Neural crest cell (in vitro differentiated cells): ENCODE results near the gene ADIPOR2. TPM values are rescaled to one million over a fixed set of nuclear protein-coding genes. Genes with fewer than 3 reads are reported as not detected.

Experiments
- DNase-seq: peaks from one replicate; pipeline ENCODE4 v3.0.0; 2021; ENCODE audit warnings: low read depth, mixed read lengths, low spot score
- H3K27ac Mint-ChIP-seq: one replicate; pipeline ENCODE4 v1.8.0; 2021; ENCODE audit warnings: mild to moderate bottlenecking, mixed read lengths; ENCODE audit not compliant: unreplicated experiment
- H3K27me3 Mint-ChIP-seq: 2 replicates; pipeline ENCODE4 v1.8.0; 2021; ENCODE audit warnings: low read depth, mild to moderate bottlenecking, mixed read lengths
- H3K36me3 Mint-ChIP-seq: 2 replicates; pipeline ENCODE4 v1.8.0; 2021; ENCODE audit warnings: low read depth, mild to moderate bottlenecking, mixed read lengths
- H3K4me1 Mint-ChIP-seq: 2 replicates; pipeline ENCODE4 v1.8.0; 2021; ENCODE audit warnings: mixed read lengths
- H3K4me3 Mint-ChIP-seq: one replicate; pipeline ENCODE4 v1.8.0; 2021; ENCODE audit warnings: mild to moderate bottlenecking, mixed read lengths
- H3K9me3 Mint-ChIP-seq: 2 replicates; pipeline ENCODE4 v1.8.0; 2021; ENCODE audit warnings: mixed read lengths
- total RNA-seq: library from RNA; stranded (reverse); gene quantifications from 2 replicates; pipeline ENCODE4 v1.2.1, GENCODE V29; 2021
- TF ChIP-seq, protein P1 (sequence below): fragments of 200-600 bp; sonication (generic); conservative IDR thresholded peaks from 2 replicates; pipeline ENCODE4 v1.5.0; 2021; ENCODE audit warnings: antibody characterized with exemption, mild to moderate bottlenecking

ADIPOR2 gene
- total RNA-seq, 1 donor from 2014 or later: 59.4 TPM

DNA sequence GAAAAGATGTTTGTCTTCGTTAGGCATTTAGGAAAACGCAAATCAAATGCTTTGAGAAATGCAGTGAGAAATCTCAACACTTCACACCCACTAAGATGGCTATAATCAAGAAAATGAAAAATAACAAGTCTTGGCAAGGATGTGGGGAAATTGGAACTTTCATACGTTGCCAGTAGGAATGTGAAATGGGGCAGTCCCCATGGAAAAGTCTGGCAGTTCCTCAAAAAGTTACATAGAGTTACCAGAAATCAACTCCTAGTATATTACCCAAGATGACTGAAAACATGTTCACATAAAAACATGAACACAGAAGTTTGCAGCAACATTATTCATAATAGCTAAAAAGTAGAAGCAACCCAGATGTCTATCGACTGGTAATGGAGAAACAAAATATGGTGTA is 88.0 kb downstream of the ADIPOR2 start:
- H3K27ac Mint-ChIP-seq: no peak overlapping the region
- H3K9me3 Mint-ChIP-seq: no peaks in the 10 kb centered on the region
- DNase-seq: no peak
- H3K36me3 Mint-ChIP-seq: peaks cover 12% of the 10 kb centered on the region
- no peaks in the 10 kb centered on the region for H3K27me3 Mint-ChIP-seq
- TF ChIP-seq, protein P1, sequence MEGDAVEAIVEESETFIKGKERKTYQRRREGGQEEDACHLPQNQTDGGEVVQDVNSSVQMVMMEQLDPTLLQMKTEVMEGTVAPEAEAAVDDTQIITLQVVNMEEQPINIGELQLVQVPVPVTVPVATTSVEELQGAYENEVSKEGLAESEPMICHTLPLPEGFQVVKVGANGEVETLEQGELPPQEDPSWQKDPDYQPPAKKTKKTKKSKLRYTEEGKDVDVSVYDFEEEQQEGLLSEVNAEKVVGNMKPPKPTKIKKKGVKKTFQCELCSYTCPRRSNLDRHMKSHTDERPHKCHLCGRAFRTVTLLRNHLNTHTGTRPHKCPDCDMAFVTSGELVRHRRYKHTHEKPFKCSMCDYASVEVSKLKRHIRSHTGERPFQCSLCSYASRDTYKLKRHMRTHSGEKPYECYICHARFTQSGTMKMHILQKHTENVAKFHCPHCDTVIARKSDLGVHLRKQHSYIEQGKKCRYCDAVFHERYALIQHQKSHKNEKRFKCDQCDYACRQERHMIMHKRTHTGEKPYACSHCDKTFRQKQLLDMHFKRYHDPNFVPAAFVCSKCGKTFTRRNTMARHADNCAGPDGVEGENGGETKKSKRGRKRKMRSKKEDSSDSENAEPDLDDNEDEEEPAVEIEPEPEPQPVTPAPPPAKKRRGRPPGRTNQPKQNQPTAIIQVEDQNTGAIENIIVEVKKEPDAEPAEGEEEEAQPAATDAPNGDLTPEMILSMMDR: no peak
- no peak overlapping the region for H3K4me3 Mint-ChIP-seq
- H3K4me1 Mint-ChIP-seq: peaks cover 27% of the 10 kb centered on the region

DNA sequence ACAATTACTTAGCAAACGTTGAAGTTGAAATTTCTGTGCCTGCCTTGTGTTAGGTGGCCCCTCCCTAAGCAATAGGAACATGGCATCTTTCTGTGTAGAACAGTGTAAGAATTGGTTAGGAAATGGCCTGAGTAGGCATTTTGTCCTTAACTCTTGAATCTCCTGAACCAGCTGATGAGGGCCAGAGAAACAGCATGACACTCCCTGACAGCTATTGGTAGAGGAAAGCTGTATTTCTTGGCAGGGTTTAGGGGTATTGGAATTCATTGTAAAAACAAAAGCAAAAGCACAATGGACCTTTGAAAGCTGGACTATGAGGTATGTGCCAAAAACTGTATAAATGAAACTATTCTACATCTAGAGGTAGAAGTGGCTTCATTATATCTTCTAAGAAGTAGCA is 88.9 kb downstream of the ADIPOR2 start:
- Mint-ChIP-seq H3K36me3 (peaks cover 12% of the 10 kb centered on the region), H3K9me3 (no peaks in the 10 kb centered on the region), H3K27ac (no peak overlapping the region), H3K4me3 (no peak overlapping the region), H3K27me3 (no peaks in the 10 kb centered on the region), H3K4me1 (peaks cover 21% of the 10 kb centered on the region)
- TF ChIP-seq, protein P1: no peak
- DNase-seq: no peak

DNA sequence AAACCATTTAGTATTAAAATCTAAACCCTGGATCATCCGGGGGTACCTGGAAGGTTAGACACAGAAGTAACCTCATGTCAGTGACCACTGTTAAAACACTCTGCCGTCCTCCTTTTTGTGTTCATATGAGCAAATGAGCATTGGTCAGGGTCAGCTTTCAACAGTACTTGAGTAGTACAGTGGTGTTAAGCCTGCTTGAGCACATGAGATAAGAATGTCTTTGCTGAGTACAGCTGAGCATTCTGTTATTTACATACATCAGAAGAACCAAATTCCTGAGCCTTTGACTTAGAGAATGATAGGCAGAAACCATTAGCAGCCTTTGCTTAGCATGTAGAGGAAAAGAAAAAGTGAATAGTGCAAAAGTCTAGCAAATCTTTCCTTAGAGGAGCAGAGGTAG is 90.9 kb downstream of the ADIPOR2 start:
- Mint-ChIP-seq H3K4me1 (peaks cover 5% of the 10 kb centered on the region), H3K27me3 (no peaks in the 10 kb centered on the region), H3K9me3 (no peaks in the 10 kb centered on the region), H3K4me3 (no peak overlapping the region), H3K36me3 (peaks cover 12% of the 10 kb centered on the region), H3K27ac (no peak overlapping the region)
- TF ChIP-seq, protein P1: no peak
- no peak for DNase-seq

DNA sequence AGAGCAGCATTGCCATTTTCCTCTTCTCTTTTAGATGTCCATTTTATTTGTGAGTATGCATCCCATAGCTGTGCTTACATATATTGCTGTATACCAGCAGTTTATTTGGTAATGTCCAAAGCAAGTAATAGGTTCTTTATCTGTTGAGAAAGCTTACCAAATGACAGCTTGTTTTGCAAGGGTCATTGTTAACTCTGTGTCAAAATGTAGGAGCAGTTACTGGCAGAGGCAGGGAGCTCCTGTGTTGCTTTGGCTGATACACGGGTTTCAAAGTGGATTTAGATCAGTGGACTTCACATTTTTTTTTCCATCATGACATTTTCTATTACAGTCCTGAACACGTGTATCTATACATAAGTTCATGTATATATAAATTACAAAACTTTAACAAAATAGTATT is 91.3 kb downstream of the ADIPOR2 start:
- Mint-ChIP-seq H3K27me3 (no peaks in the 10 kb centered on the region), H3K4me3 (no peak overlapping the region), H3K9me3 (no peaks in the 10 kb centered on the region), H3K36me3 (peaks cover 12% of the 10 kb centered on the region), H3K27ac (no peak overlapping the region), H3K4me1 (peaks cover 5% of the 10 kb centered on the region)
- TF ChIP-seq, protein P1: no peak
- DNase-seq: no peak

DNA sequence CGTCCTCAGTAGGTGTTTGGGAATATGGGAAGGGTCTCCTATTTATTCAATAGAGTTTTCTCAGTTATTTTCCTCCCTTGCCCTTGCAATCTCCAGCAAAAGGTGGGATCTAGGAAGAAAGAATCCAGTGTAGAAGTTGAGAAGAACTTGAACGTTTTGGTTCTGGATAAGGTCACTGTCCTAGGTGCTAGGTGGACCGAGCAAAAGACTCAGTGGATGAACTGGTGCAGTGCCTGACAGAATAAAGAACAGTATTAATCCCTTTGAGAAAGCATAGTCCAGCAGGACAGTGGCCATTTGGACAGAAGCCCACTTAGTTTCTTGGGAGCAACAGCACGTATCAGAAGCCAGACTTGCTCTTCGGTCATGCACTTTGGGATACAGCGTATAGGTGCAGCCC is 96.8 kb downstream of the ADIPOR2 start:
- TF ChIP-seq, protein P1: no peak
- H3K27me3 Mint-ChIP-seq: no peaks in the 10 kb centered on the region
- H3K36me3 Mint-ChIP-seq: no peaks in the 10 kb centered on the region
- H3K27ac Mint-ChIP-seq: no peak overlapping the region
- H3K4me1 Mint-ChIP-seq: no peaks in the 10 kb centered on the region
- no peak overlapping the region for H3K4me3 Mint-ChIP-seq
- no peaks in the 10 kb centered on the region for H3K9me3 Mint-ChIP-seq
- no peak for DNase-seq

DNA sequence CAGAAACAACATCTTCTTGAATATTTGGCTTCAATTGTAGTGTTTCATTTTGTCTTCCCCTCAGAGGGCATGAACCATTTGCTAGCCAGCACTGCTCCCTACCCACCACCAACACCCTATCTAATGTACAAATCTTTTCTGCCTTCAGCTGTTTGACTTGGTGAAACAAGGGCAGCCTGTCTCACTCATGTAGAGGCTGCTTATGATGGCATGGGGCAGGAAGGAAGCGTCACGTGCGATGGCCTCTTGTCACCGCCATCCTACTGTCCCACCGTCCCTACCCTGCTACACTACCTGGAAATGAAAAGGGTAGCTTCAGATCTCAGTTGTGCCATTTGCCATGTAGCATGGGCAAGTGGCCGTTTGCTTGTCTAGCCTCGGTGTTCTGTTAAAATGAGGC is 99.6 kb downstream of the ADIPOR2 start:
- TF ChIP-seq, protein P1: no peak
- DNase-seq: no peak
- H3K4me1 Mint-ChIP-seq: peaks cover 4% of the 10 kb centered on the region
- no peaks in the 10 kb centered on the region for H3K27me3 Mint-ChIP-seq
- no peaks in the 10 kb centered on the region for H3K36me3 Mint-ChIP-seq
- no peak overlapping the region for H3K4me3 Mint-ChIP-seq
- no peak overlapping the region for H3K27ac Mint-ChIP-seq
- H3K9me3 Mint-ChIP-seq: no peaks in the 10 kb centered on the region
